CD14-positive monocyte (primary cell): ENCODE data around the gene MED13L. TPM values are rescaled to one million over a fixed set of nuclear protein-coding genes. Genes with fewer than 3 reads are reported as not detected.
A peak's percentile ranks its signal among the peaks of the same experiment; 100 is the strongest.

Experiments
- DNase-seq, 3 donors: peaks; one replicate each; pipeline ENCODE4 v3.0.0-alpha.2; 2011 to 2022
- H2AFZ ChIP-seq: 2 replicates; pipeline ENCODE4 v1.6.0; 2012; ENCODE audit warnings: mild to moderate bottlenecking, low read depth, low read length, inconsistent platforms; ENCODE audit not compliant: insufficient read depth, poor library complexity, severe bottlenecking
- H3K27ac ChIP-seq, 2 donors: 1 replicate in 1 of 2; 2 replicates in 1 of 2; pipeline ENCODE4 v1.5.1; 2012 to 2013; ENCODE audit warnings: low read length in 2 of 2, control low read depth in 1 of 2, inconsistent platforms in 1 of 2, low read depth in 1 of 2, mild to moderate bottlenecking in 1 of 2
- H3K27me3 ChIP-seq, 2 donors: one replicate each; pipeline versions ENCODE4 v1.6.0 to v1.6.1; 2011 to 2013; ENCODE audit warnings: low read length in 2 of 2; ENCODE audit not compliant: control insufficient read depth in 2 of 2, insufficient read depth in 2 of 2
- H3K36me3 ChIP-seq, 2 donors: replicated peaks in 1 of 2; 1 replicate in 1 of 2; 2 replicates in 1 of 2; pipeline versions ENCODE4 v1.5.1 to v1.6.1; 2012 to 2013; ENCODE audit warnings: low read length in 2 of 2, control low read depth in 1 of 2, inconsistent platforms in 1 of 2, mild to moderate bottlenecking in 1 of 2; ENCODE audit not compliant: insufficient read depth in 2 of 2, control insufficient read depth in 1 of 2
- H3K4me1 ChIP-seq, 2 donors: 1 replicate in 1 of 2; 2 replicates in 1 of 2; pipeline versions ENCODE4 v1.5.1 to v1.6.1; 2012 to 2013; ENCODE audit warnings: low read length in 2 of 2, control low read depth in 1 of 2, inconsistent platforms in 1 of 2, mild to moderate bottlenecking in 1 of 2, moderate library complexity in 1 of 2; ENCODE audit not compliant: insufficient read depth in 2 of 2, control insufficient read depth in 1 of 2
- H3K4me2 ChIP-seq: replicated peaks from 2 replicates; pipeline ENCODE3; 2012; ENCODE audit warnings: low read length, moderate library complexity, mild to moderate bottlenecking; ENCODE audit not compliant: poor library complexity, severe bottlenecking; ENCODE audit errors: extremely low read depth
- H3K4me3 ChIP-seq, 3 experiments: fragments of 200-600 bp in 1 of 3; sonication (generic) in 1 of 3; replicated peaks in 1 of 3; 1 replicate in 2 of 3; 2 replicates in 1 of 3; pipeline ENCODE4 v1.5.1; 2011 to 2013; ENCODE audit warnings: low read length in 3 of 3, mild to moderate bottlenecking in 3 of 3, control low read depth in 2 of 3, low read depth in 2 of 3, inconsistent platforms in 1 of 3, moderate library complexity in 1 of 3
- H3K79me2 ChIP-seq: 2 replicates; pipeline ENCODE4 v1.6.0; 2012; ENCODE audit warnings: mild to moderate bottlenecking, control low read depth, inconsistent platforms, low read length, moderate library complexity; ENCODE audit not compliant: insufficient read depth
- H3K9ac ChIP-seq: 2 replicates; pipeline ENCODE4 v1.6.0; 2017; ENCODE audit warnings: low read length, mild to moderate bottlenecking; ENCODE audit not compliant: insufficient read depth, poor library complexity, severe bottlenecking
- H3K9me3 ChIP-seq, 2 donors: replicated peaks in 1 of 2; 1 replicate in 1 of 2; 2 replicates in 1 of 2; pipeline versions ENCODE4 v1.5.1 to v1.6.1; 2012 to 2013; ENCODE audit warnings: low read length in 2 of 2, control low read depth in 1 of 2; ENCODE audit not compliant: control insufficient read depth in 1 of 2, insufficient read depth in 1 of 2
- H4K20me1 ChIP-seq: 2 replicates; pipeline ENCODE4 v1.6.0; 2012; ENCODE audit warnings: mild to moderate bottlenecking, low read length, control low read depth, moderate library complexity; ENCODE audit not compliant: insufficient read depth
- H3K27ac Mint-ChIP-seq, 7 donors: one replicate each; pipeline ENCODE4 v1.8.0; 2020; ENCODE audit warnings: mild to moderate bottlenecking in 7 of 7, mixed read lengths in 7 of 7, moderate library complexity in 6 of 7, inconsistent platforms in 2 of 7
- H3K27me3 Mint-ChIP-seq, 3 donors: one replicate each; pipeline ENCODE4 v1.8.0; 2021 to 2022; ENCODE audit warnings: low read depth in 3 of 3, mild to moderate bottlenecking in 3 of 3, mixed read lengths in 3 of 3, moderate library complexity in 3 of 3, inconsistent platforms in 1 of 3
- H3K36me3 Mint-ChIP-seq, 2 donors: one replicate each; pipeline ENCODE4 v1.8.0; 2020; ENCODE audit warnings: mixed read lengths in 2 of 2, inconsistent platforms in 1 of 2, mild to moderate bottlenecking in 1 of 2
- H3K4me1 Mint-ChIP-seq: one replicate; pipeline ENCODE4 v1.8.0; 2020; ENCODE audit warnings: mild to moderate bottlenecking, mixed read lengths
- H3K4me3 Mint-ChIP-seq, 2 donors: one replicate each; pipeline ENCODE4 v1.8.0; 2020; ENCODE audit warnings: mild to moderate bottlenecking in 2 of 2, mixed read lengths in 2 of 2, moderate library complexity in 1 of 2
- H3K9me3 Mint-ChIP-seq, 7 donors: one replicate each; pipeline ENCODE4 v1.8.0; 2020 to 2022; ENCODE audit warnings: mixed read lengths in 7 of 7, mild to moderate bottlenecking in 6 of 7, moderate library complexity in 6 of 7, inconsistent platforms in 2 of 7
- WGBS: methylation state at CpG from one replicate; pipeline ENCODE4 v1.1.5; 2013; ENCODE audit warnings: missing lambda C conversion rate; ENCODE audit not compliant: insufficient coverage; 5-methylcytosine and 5-hydroxymethylcytosine counted together
- intact Hi-C, 2 donors: fragments of 100-400 bp; cut with micrococcal nuclease; formaldehyde crosslinking; loops; one replicate each; pipeline versions ENCODE4 v1.15.0 to v1.15.1; 2023
- polyA plus RNA-seq, 3 donors: library from polyadenylated mRNA; depleted of rRNA in 1 of 3; unstranded in 2 of 3; stranded (reverse) in 1 of 3; fragments of 300-500 nt in 2 of 3; fragments of >200 nt in 1 of 3; fragmentation: Illumina TruSeq in 2 of 3; gene quantifications; 1 replicate in 2 of 3; 2 replicates in 1 of 3; pipeline ENCODE4 v1.2.3, GENCODE V29; 2012 to 2021
- TF ChIP-seq, protein P1 (sequence below): fragments of 200-600 bp; IDR thresholded peaks from one replicate; pipeline ENCODE4 v1.8.0; 2022; ENCODE audit warnings: antibody characterized with exemption, mild to moderate bottlenecking

Gene MED13L
- polyA plus RNA-seq, 3 donors: 4.4 to 42.0 (median 7.5) TPM

DNA sequence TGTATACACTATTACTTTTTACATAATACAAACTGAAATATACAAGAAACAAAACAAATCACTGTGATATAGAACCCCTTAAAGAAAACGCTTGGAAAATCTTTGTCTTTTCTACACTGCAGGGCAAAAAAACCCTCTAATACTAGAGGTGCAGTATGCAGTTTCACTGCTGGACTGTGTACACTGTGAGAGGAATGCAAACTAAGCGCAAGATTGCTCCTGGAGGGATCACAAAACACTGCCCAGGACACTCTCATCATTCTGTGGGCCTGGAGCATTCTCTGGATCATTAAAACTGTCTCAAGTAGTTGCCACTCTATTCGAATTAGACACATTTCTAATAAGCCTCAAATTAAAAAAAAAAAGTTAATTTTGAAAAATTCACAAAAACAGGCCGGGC is 217.6 kb downstream of the MED13L start:
- no peak overlapping the region for H2AFZ ChIP-seq
- H3K27me3 Mint-ChIP-seq: no peaks in the 10 kb centered on the region
- peak overlapping the region in 1 of 2 donors; percentile 65 for H3K4me3 Mint-ChIP-seq
- peaks cover 100% of the 10 kb centered on the region for H3K79me2 ChIP-seq
- H3K9ac ChIP-seq: no peak overlapping the region
- no peaks in the 10 kb centered on the region for H3K27me3 ChIP-seq
- H3K27ac Mint-ChIP-seq: peak overlapping the region in 5 of 7 donors; percentile 81 to 92 (median 87)
- H3K4me1 Mint-ChIP-seq: peaks cover 26% of the 10 kb centered on the region
- no peaks in the 10 kb centered on the region for H3K9me3 ChIP-seq
- TF ChIP-seq, protein P1, sequence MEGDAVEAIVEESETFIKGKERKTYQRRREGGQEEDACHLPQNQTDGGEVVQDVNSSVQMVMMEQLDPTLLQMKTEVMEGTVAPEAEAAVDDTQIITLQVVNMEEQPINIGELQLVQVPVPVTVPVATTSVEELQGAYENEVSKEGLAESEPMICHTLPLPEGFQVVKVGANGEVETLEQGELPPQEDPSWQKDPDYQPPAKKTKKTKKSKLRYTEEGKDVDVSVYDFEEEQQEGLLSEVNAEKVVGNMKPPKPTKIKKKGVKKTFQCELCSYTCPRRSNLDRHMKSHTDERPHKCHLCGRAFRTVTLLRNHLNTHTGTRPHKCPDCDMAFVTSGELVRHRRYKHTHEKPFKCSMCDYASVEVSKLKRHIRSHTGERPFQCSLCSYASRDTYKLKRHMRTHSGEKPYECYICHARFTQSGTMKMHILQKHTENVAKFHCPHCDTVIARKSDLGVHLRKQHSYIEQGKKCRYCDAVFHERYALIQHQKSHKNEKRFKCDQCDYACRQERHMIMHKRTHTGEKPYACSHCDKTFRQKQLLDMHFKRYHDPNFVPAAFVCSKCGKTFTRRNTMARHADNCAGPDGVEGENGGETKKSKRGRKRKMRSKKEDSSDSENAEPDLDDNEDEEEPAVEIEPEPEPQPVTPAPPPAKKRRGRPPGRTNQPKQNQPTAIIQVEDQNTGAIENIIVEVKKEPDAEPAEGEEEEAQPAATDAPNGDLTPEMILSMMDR: no peak
- no peaks in the 10 kb centered on the region for H3K36me3 ChIP-seq
- peak overlapping the region; percentile 54 to 60 for H3K27ac ChIP-seq
- no peaks in the 10 kb centered on the region for H3K9me3 Mint-ChIP-seq
- peaks cover 90% of the 10 kb centered on the region for H4K20me1 ChIP-seq
- intact Hi-C loops: loop anchor here in 1 of 2 donors (5.0 to 10.0 kb wide), 2 partner anchors 72 to 175 kb away; no protein-coding TSS in a partner anchor
- no peak for DNase-seq
- 100% methylated on average over 1 of the region's 4 CpGs for WGBS
- peaks cover 2 to 4% of the 10 kb centered on the region in 2 donors for H3K36me3 Mint-ChIP-seq
- peak overlapping the region in 1 of 3 experiments; percentile 67 for H3K4me3 ChIP-seq
- peak overlapping the region; percentile 68 for H3K4me2 ChIP-seq
- H3K4me1 ChIP-seq: peaks cover 9 to 23% of the 10 kb centered on the region in 2 donors

GRCh38 chr12:116058574-116058973 is 218.9 kb downstream of the MED13L start:
- DNase-seq: no peak
- TF ChIP-seq, protein P1: no peak
- H2AFZ ChIP-seq: no peak overlapping the region
- H3K79me2 ChIP-seq: peaks cover 100% of the 10 kb centered on the region
- Mint-ChIP-seq H3K27ac (no peak overlapping the region), H3K4me3 (no peak overlapping the region), H3K9me3 (no peaks in the 10 kb centered on the region), H3K27me3 (no peaks in the 10 kb centered on the region), H3K36me3 (peaks cover 2 to 4% of the 10 kb centered on the region in 2 donors), H3K4me1 (peaks cover 36% of the 10 kb centered on the region)
- H3K4me3 ChIP-seq: no peak overlapping the region
- H3K4me2 ChIP-seq: no peak overlapping the region
- intact Hi-C loops: no loop called here
- peaks cover 90% of the 10 kb centered on the region for H4K20me1 ChIP-seq
- WGBS: no CpG with 5 or more reads among the region's 3 CpGs
- H3K4me1 ChIP-seq: peaks cover 16 to 30% of the 10 kb centered on the region in 2 donors
- H3K9me3 ChIP-seq: no peaks in the 10 kb centered on the region
- no peaks in the 10 kb centered on the region for H3K27me3 ChIP-seq
- H3K9ac ChIP-seq: no peak overlapping the region
- no peak overlapping the region for H3K27ac ChIP-seq
- H3K36me3 ChIP-seq: no peaks in the 10 kb centered on the region
